Measurements from ENCODE around the gene ANKRD31. TPM values are rescaled to one million over a fixed set of nuclear protein-coding genes. Genes with fewer than 3 reads are reported as not detected.
"Not testable (repeated sequence)": the region's sequence is repeated elsewhere in the genome, so short reads cannot be mapped to it uniquely, and the experiment has no call there.

Gene ANKRD31
- total RNA-seq, 4 donors from 2014 or later = under 0.01 to 0.11 (median 0.03) TPM

DNA sequence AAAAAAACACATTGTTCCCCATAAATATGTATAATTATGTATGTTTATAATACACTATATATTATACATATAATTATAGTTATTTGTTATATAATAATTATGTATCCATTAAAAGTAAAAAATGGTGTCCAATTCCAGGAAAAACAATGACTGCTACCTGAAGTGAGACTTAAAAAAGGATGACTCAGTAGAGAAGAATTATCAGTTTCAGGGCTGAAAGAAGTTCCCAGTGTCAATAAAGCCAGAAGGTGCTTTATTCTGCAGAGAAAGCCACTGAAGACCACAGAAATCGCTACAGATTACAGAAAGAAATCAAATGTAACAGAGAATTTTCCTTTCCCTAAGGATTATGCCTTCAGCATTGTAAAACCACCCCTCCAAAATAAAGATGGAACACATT lies 50.9 kb downstream of the ANKRD31 start:
- Histone ChIP-seq H3K27me3 (no peaks in the 10 kb centered on the region), H3K4me1 (no peaks in the 10 kb centered on the region), H3K4me3 (no peak overlapping the region), H3K9me3 (no peaks in the 10 kb centered on the region), H3K27ac (replicated peaks in 1 of 4) (no peak overlapping the region), H3K36me3 (no peaks in the 10 kb centered on the region)
- no peak for DNase-seq (ENCODE audit: extremely low spot score)
- WGBS = 80% methylated on average over 1 of the region's 1 CpG
- intact Hi-C loops (cut with DNase I) = no loop called here
- TF ChIP-seq, protein P1, sequence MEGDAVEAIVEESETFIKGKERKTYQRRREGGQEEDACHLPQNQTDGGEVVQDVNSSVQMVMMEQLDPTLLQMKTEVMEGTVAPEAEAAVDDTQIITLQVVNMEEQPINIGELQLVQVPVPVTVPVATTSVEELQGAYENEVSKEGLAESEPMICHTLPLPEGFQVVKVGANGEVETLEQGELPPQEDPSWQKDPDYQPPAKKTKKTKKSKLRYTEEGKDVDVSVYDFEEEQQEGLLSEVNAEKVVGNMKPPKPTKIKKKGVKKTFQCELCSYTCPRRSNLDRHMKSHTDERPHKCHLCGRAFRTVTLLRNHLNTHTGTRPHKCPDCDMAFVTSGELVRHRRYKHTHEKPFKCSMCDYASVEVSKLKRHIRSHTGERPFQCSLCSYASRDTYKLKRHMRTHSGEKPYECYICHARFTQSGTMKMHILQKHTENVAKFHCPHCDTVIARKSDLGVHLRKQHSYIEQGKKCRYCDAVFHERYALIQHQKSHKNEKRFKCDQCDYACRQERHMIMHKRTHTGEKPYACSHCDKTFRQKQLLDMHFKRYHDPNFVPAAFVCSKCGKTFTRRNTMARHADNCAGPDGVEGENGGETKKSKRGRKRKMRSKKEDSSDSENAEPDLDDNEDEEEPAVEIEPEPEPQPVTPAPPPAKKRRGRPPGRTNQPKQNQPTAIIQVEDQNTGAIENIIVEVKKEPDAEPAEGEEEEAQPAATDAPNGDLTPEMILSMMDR (IDR thresholded peaks at IDR 0.05) = no peak
- no peak for TF ChIP-seq POLR2A (IDR thresholded peaks at IDR 0.05; ENCODE audit: low read depth)
- TF ChIP-seq EP300 (IDR thresholded peaks at IDR 0.05) = no peak
- no peak for TF ChIP-seq POLR2AphosphoS5 (IDR thresholded peaks at IDR 0.05)

DNA sequence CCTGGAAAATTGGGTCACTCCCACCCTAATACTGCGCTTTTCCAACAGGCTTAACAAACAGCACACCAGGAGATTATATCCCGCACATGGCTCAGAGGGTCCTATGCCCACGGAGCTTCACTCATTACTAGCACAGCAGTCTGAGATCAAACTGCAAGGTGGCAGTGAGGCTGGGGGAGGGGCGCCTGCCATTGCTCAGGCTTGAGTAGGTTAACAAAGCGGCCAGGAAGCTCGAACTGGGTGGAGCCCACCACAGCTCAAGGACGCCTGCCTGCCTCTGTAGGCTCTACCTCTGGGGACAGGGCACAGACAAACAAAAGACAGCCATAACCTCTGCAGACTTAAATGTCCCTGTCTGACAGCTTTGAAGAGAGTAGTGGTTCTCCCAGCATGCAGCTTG lies 60.7 kb downstream of the ANKRD31 start:
- WGBS = 100% methylated on average over 4 of the region's 7 CpGs
- intact Hi-C loops (cut with DNase I); H3K36me3 ChIP-seq: not testable (repeated sequence)

DNA sequence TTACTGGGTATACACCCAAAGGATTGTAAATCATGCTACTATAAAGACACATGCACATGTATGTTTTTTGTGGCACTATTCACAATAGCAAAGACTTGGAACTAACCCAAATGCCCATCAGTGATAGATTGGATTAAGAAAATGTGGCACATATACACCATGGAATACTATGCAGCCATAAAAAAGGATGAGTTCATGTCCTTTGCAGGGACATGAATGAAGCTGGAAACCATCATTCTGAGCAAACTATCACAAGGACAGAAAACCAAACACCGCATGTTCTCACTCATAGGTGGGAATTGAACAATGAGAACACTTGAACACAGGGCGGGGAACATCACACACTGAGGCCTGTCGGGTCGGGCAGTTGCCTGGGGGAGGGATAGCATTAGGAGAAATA lies 61.8 kb downstream of the ANKRD31 start:
- WGBS = 91% methylated on average over 4 of the region's 4 CpGs
- not testable (repeated sequence) for DNase-seq (ENCODE audit: extremely low spot score)

More for the DNA sequence above, 60.7 kb downstream of the ANKRD31 start:
- not testable (repeated sequence) for H3K4me1 ChIP-seq; H3K4me3 ChIP-seq; H3K27ac ChIP-seq (replicated peaks in 1 of 4); DNase-seq (ENCODE audit: extremely low spot score); H3K27me3 ChIP-seq
- peaks cover 0 to 23% (median 6%) of the 10 kb centered on the region in 4 donors for H3K9me3 ChIP-seq

DNA sequence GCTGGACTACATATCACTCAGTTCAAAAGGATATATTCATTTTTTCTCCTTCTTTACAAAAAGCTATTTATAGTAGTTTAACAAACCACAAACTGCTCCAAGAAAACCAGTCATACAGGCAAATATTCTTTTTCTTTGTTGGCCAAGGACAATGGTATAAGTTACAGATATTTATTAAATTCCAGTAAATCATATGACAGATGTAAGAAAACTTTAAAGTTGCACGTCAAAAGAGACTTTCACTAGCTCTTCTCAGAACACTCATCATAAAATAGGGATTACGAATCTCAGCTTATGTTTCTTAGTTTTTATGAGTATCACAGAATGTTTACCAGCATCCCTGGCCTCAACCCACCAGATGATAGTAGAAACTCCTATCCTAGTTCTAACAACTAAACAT lies 67.2 kb downstream of the ANKRD31 start:
- WGBS = 63% methylated on average over 2 of the region's 2 CpGs
- no peak for TF ChIP-seq POLR2A (IDR thresholded peaks at IDR 0.05; ENCODE audit: low read depth)
- TF ChIP-seq POLR2AphosphoS5 (IDR thresholded peaks at IDR 0.05) = no peak
- TF ChIP-seq EP300 (IDR thresholded peaks at IDR 0.05) = no peak
- TF ChIP-seq, protein P1 (IDR thresholded peaks at IDR 0.05) = no peak

More for the DNA sequence above, 61.8 kb downstream of the ANKRD31 start:
- H3K9me3 ChIP-seq = peaks cover 0 to 23% (median 6%) of the 10 kb centered on the region in 4 donors
- H3K27ac ChIP-seq (replicated peaks in 1 of 4); intact Hi-C loops (cut with DNase I); H3K4me3 ChIP-seq; H3K36me3 ChIP-seq; H3K27me3 ChIP-seq; H3K4me1 ChIP-seq: not testable (repeated sequence)

DNA sequence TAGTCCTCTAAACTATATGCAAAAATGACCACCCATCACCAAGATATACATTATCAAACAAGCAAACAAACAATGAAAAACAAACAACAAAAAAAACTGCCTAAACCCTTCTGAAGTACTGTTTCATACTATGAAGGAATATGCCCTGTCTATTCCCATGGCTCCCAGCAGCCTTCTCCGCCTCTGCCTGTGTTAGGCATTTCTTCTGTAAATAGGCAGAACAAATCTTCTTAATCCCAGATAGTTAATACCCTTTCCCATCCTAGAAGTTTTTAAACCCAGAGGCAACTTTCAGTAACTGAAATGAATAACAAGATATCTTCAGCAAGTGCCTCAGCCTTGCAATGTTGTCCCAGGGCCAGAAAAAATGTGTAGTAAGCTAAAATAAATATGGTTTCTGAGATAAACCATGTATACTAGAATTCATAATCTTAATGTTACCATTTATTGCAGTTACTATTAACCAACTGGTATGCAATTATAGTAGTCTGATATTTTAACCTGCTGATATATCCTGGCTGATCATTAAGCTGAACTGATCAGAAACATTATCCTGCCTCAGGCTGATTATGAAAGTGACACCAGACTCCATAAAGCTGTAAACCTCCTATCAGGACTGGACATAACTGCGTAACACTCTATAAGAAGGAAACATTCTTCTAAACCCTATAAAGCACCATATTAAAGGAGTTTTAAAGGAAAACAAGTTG lies 68.5 kb downstream of the ANKRD31 start:
- Histone ChIP-seq H3K27ac (replicated peaks in 1 of 4) (no peak overlapping the region), H3K27me3 (no peaks in the 10 kb centered on the region), H3K4me3 (no peak overlapping the region), H3K9me3 (no peaks in the 10 kb centered on the region), H3K36me3 (no peaks in the 10 kb centered on the region), H3K4me1 (no peaks in the 10 kb centered on the region)
- DNase-seq (ENCODE audit: extremely low spot score) = no peak
- intact Hi-C loops (cut with DNase I) = no loop called here
- TF ChIP-seq, protein P1 (IDR thresholded peaks at IDR 0.05) = no peak
- TF ChIP-seq EP300 (IDR thresholded peaks at IDR 0.05) = no peak
- no peak for TF ChIP-seq POLR2AphosphoS5 (IDR thresholded peaks at IDR 0.05)
- no peak for TF ChIP-seq POLR2A (IDR thresholded peaks at IDR 0.05; ENCODE audit: low read depth)
- whole genome bisulfite sequencing = 88% methylated on average over 2 of the region's 2 CpGs

More for the DNA sequence above, 67.2 kb downstream of the ANKRD31 start:
- no peak for DNase-seq (ENCODE audit: extremely low spot score)
- H3K9me3 ChIP-seq = peaks cover 0 to 5% (median 0%) of the 10 kb centered on the region in 4 donors
- no peaks in the 10 kb centered on the region for H3K27me3 ChIP-seq
- intact Hi-C loops (cut with DNase I) = no loop called here
- H3K36me3 ChIP-seq = no peaks in the 10 kb centered on the region
- H3K4me3 ChIP-seq = no peak overlapping the region
- H3K4me1 ChIP-seq = no peaks in the 10 kb centered on the region
- no peak overlapping the region for H3K27ac ChIP-seq (replicated peaks in 1 of 4)

DNA sequence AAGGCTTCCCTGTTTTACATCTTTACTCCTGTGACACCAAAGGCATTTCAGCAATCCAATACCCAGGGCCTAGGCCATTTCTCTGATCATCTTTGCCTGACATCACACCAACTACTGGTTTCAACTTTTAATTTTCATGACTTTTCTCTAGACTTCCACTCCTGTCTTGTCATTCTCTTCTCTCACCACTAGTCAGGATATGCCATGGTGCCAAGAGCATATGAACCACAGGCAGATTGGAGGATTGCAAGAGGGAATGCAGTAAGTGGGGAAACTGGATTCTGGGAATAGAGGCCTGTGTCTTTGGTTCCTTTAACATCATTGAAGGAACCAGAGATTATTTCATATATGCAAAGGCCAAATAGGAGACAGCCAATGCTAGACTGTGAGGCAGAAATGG lies 69.3 kb downstream of the ANKRD31 start:
- H3K36me3 ChIP-seq = no peaks in the 10 kb centered on the region
- no peaks in the 10 kb centered on the region for H3K4me1 ChIP-seq
- TF ChIP-seq EP300 (IDR thresholded peaks at IDR 0.05) (no peak), POLR2AphosphoS5 (IDR thresholded peaks at IDR 0.05) (no peak), POLR2A (IDR thresholded peaks at IDR 0.05; ENCODE audit: low read depth) (no peak)
- TF ChIP-seq, protein P1 (IDR thresholded peaks at IDR 0.05) = no peak
- DNase-seq (ENCODE audit: extremely low spot score) = no peak
- intact Hi-C loops (cut with DNase I) = no loop called here
- peaks cover 0 to under 1% (median 0%) of the 10 kb centered on the region in 4 donors for H3K9me3 ChIP-seq
- H3K4me3 ChIP-seq = no peak overlapping the region
- no peaks in the 10 kb centered on the region for H3K27me3 ChIP-seq
- H3K27ac ChIP-seq (replicated peaks in 1 of 4) = no peak overlapping the region

DNA sequence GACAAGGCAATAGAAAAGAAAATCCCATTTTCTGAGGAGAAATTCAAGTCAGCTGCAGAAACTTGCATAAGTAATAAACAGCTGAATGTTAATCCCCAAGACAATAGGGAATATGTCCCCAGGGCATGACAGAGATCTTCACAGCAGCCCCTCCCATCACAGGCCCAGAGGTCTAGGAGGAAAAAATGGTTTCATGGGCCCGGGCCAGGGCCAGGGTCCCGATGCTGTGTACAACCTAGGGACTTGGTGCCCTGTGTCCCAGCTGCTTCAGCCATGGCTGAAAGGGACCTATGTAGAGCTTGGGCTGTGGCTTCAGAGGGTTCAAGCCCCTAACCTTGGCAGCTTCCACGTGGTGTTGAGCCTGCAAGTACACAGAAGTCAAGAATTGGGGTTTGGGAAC lies 75.2 kb downstream of the ANKRD31 start:
- H3K9me3 ChIP-seq = peaks cover 0 to 36% (median 8%) of the 10 kb centered on the region in 4 donors
- H3K4me3 ChIP-seq; H3K4me1 ChIP-seq; H3K27ac ChIP-seq (replicated peaks in 1 of 4); H3K36me3 ChIP-seq; H3K27me3 ChIP-seq; DNase-seq (ENCODE audit: extremely low spot score); intact Hi-C loops (cut with DNase I): not testable (repeated sequence)
- WGBS = 71% methylated on average over 3 of the region's 3 CpGs

All from esophagus muscularis mucosa (tissue), 4 donors.